Measurements from ENCODE around the gene RFXAP. TPM values are rescaled to one million over a fixed set of nuclear protein-coding genes. Genes with fewer than 3 reads are reported as not detected.

The RFXAP gene
- total RNA-seq: 2.6 TPM in 2 replicates

GRCh38 chr13:36818804-36819738, at the start of gene RFXAP:
TSS of gene RFXAP (plus strand) at chr13:36819222. CDS start at chr13:36819358, 136 bp downstream.
- peak within 1 kb of the TSS; percentile 84 for H3K4me3 ChIP-seq (ENCODE audit: low read depth, low read length)
- no peak for TF ChIP-seq CTCF (IDR thresholded peaks at IDR 0.05; ENCODE audit: insufficient read depth, low read depth, low read length)

GRCh38 chr13:36769545-36769944, 49.5 kb upstream of the RFXAP start:
- no peak overlapping the region for H3K4me3 ChIP-seq (ENCODE audit: low read depth, low read length)
- TF ChIP-seq CTCF (IDR thresholded peaks at IDR 0.05; ENCODE audit: insufficient read depth, low read depth, low read length): no peak
- no peak for DNase-seq (ENCODE audit: low read depth)

More at GRCh38 chr13:36818804-36819738, at the start of gene RFXAP:
- DNase-seq (ENCODE audit: low read depth): peak; percentile 81

- DNase-seq (ENCODE audit: low read depth): no peak
- no peak overlapping the region for H3K4me3 ChIP-seq (ENCODE audit: low read depth, low read length)
- TF ChIP-seq CTCF (IDR thresholded peaks at IDR 0.05; ENCODE audit: insufficient read depth, low read depth, low read length): no peak
Observed at GRCh38 chr13:36770741-36771140, 48.3 kb upstream of the RFXAP start.

GRCh38 chr13:36772853-36773252, 46.2 kb upstream of the RFXAP start:
- H3K4me3 ChIP-seq (ENCODE audit: low read depth, low read length): no peak overlapping the region
- DNase-seq (ENCODE audit: low read depth): no peak
- no peak for TF ChIP-seq CTCF (IDR thresholded peaks at IDR 0.05; ENCODE audit: insufficient read depth, low read depth, low read length)

GRCh38 chr13:36774931-36775330, 44.1 kb upstream of the RFXAP start:
- TF ChIP-seq CTCF (IDR thresholded peaks at IDR 0.05; ENCODE audit: insufficient read depth, low read depth, low read length): no peak
- H3K4me3 ChIP-seq (ENCODE audit: low read depth, low read length): no peak overlapping the region
- DNase-seq (ENCODE audit: low read depth): no peak

- no peak for DNase-seq (ENCODE audit: low read depth)
- no peak for TF ChIP-seq CTCF (IDR thresholded peaks at IDR 0.05; ENCODE audit: insufficient read depth, low read depth, low read length)
- no peak overlapping the region for H3K4me3 ChIP-seq (ENCODE audit: low read depth, low read length)
Observed at GRCh38 chr13:36776175-36776574, 42.8 kb upstream of the RFXAP start.
